GM12878 (cell line): ENCODE data around the gene NACAD. TPM values are rescaled to one million over a fixed set of nuclear protein-coding genes. Genes with fewer than 3 reads are reported as not detected.

Experiments used
- ATAC-seq: fragments of 200-7000 bp; cut with Tn5 transposase; 3 replicates; pipeline ENCODE4 v1.9.1; 2020; ENCODE audit warnings: mild to moderate bottlenecking, moderate library complexity
- BruUV-seq: library from RNA; stranded (reverse); fragments of 400-500 nt; replicated peaks from 2 replicates; lab custom pipeline; 2021; lab: Mats Ljungman, UMichigan
- CTCF ChIA-PET: fragments of 300-600 bp; sonication (Branson Sonifier 250); formaldehyde crosslinking; extraction: SDS; loops from one replicate; lab custom pipeline; 2021; ENCODE audit warnings: inconsistent platforms; lab: Yijun Ruan, JAX
- POLR2A ChIA-PET: fragments of 350-600 bp; formaldehyde crosslinking; extraction: SDS; loops from one replicate; lab custom pipeline; 2021; ENCODE audit warnings: inconsistent platforms; lab: Charles Lee
- RAD21 ChIA-PET: fragments of 300-600 bp; sonication (Branson Sonifier 250); formaldehyde crosslinking; loops from one replicate; lab custom pipeline; 2023; ENCODE audit warnings: antibody characterized with exemption; ENCODE audit not compliant: unreplicated experiment; lab: Charles Lee
- SMC1A ChIA-PET: fragments of 300-600 bp; sonication (Branson Sonifier 250); formaldehyde crosslinking; loops from one replicate; lab custom pipeline; 2023; ENCODE audit not compliant: unreplicated experiment, uncharacterized antibody; lab: Charles Lee
- DNase-seq: peaks from one replicate; pipeline ENCODE4 v3.0.0-alpha.2; 2011; ENCODE audit warnings: low read depth, low spot score
- FAIRE-seq: peaks from 3 replicates; lab custom pipeline; 2011; peaks lifted over from hg19 to GRCh38; lab: Jason Lieb, UNC
- H2AFZ ChIP-seq: 2 replicates; pipeline ENCODE4 v1.6.0; 2011; ENCODE audit warnings: low read depth, low read length, control low read depth; ENCODE audit not compliant: control insufficient read depth
- H3K27ac ChIP-seq: 2 replicates; pipeline ENCODE4 v1.5.1; 2011; ENCODE audit warnings: control low read depth; ENCODE audit not compliant: control insufficient read depth, insufficient read depth
- H3K27me3 ChIP-seq, 2 experiments: replicated peaks in 1 of 2; 2 replicates each; pipeline versions ENCODE4 v1.6.0 to v1.6.1; 2011; ENCODE audit warnings: low read length in 1 of 2; ENCODE audit not compliant: control insufficient read depth in 2 of 2, insufficient read depth in 2 of 2
- H3K36me3 ChIP-seq, 2 experiments: 2 replicates each; pipeline ENCODE4 v1.5.1; 2011; ENCODE audit warnings: low read length in 1 of 2; ENCODE audit not compliant: control insufficient read depth in 2 of 2, insufficient read depth in 2 of 2
- H3K4me1 ChIP-seq: 2 replicates; pipeline ENCODE4 v1.6.1; 2011; ENCODE audit warnings: mild to moderate bottlenecking, low read length, moderate library complexity, mixed read lengths; ENCODE audit not compliant: control insufficient read depth, insufficient read depth
- H3K4me2 ChIP-seq: 2 replicates; pipeline ENCODE4 v1.6.0; 2011; ENCODE audit warnings: control low read depth; ENCODE audit not compliant: control insufficient read depth, insufficient read depth
- H3K4me3 ChIP-seq: fragments of 200-600 bp; sonication (generic); 2 replicates; pipeline ENCODE4 v1.5.1; 2016
- H3K79me2 ChIP-seq: 2 replicates; pipeline ENCODE4 v1.6.0; 2011; ENCODE audit warnings: low read length; ENCODE audit not compliant: control insufficient read depth, insufficient read depth
- H3K9ac ChIP-seq: 2 replicates; pipeline ENCODE4 v1.8.0; 2011; ENCODE audit warnings: low read length, control low read depth, mixed read lengths; ENCODE audit not compliant: control insufficient read depth, insufficient read depth
- H3K9me3 ChIP-seq: replicated peaks from 3 replicates; pipeline ENCODE4 v1.5.1; 2011; ENCODE audit warnings: mild to moderate bottlenecking, low read length; ENCODE audit not compliant: control insufficient read depth, insufficient read depth
- H4K20me1 ChIP-seq: 2 replicates; pipeline ENCODE4 v1.6.0; 2011; ENCODE audit not compliant: control insufficient read depth, insufficient read depth
- ASH2L ChIP-seq: fragments of 300-600, 200-600 bp; sonication (generic); IDR thresholded peaks from 2 replicates; pipeline ENCODE4 v1.6.1; 2017; ENCODE audit warnings: low read depth, mild to moderate bottlenecking, borderline replicate concordance
- CREB1 ChIP-seq: IDR thresholded peaks from 2 replicates; pipeline ENCODE4 v1.6.1; 2012; ENCODE audit warnings: low read depth, mild to moderate bottlenecking, inconsistent platforms
- FOXM1 ChIP-seq: IDR thresholded peaks from 2 replicates; pipeline ENCODE4 v1.6.1; 2012; ENCODE audit warnings: low read depth, mild to moderate bottlenecking, inconsistent platforms, low read length, moderate library complexity
- NBN ChIP-seq: fragments of 450-650 bp; IDR thresholded peaks from 2 replicates; pipeline ENCODE4 v1.6.1; 2016
- NFIC ChIP-seq: IDR thresholded peaks from 2 replicates; pipeline ENCODE4 v1.6.1; 2012; ENCODE audit warnings: low read depth, mild to moderate bottlenecking, inconsistent platforms, low read length, moderate library complexity
- NFYB ChIP-seq: IDR thresholded peaks from 2 replicates; pipeline ENCODE4 v1.6.1; 2011; ENCODE audit warnings: low read depth, mild to moderate bottlenecking, low read length, improper control_type of control experiment, moderate library complexity; ENCODE audit not compliant: insufficient read depth
- POU2F2 ChIP-seq: IDR thresholded peaks from 3 replicates; pipeline ENCODE4 v1.6.1; 2011; ENCODE audit warnings: low read depth, mild to moderate bottlenecking, low read length, borderline replicate concordance
- RAD51 ChIP-seq: fragments of 450-650 bp; IDR thresholded peaks from 2 replicates; pipeline ENCODE4 v1.6.1; 2016; ENCODE audit warnings: moderate library complexity, mild to moderate bottlenecking, inconsistent platforms
- RFX5 ChIP-seq: IDR thresholded peaks from 2 replicates; pipeline ENCODE4 v1.6.1; 2011; ENCODE audit warnings: low read depth, low read length, improper control_type of control experiment
- SRF ChIP-seq, 2 experiments: IDR thresholded peaks; 2 replicates each; pipeline ENCODE4 v1.6.1; 2011; ENCODE audit warnings: low read depth in 2 of 2, low read length in 2 of 2, mild to moderate bottlenecking in 1 of 2, moderate library complexity in 1 of 2
- TARDBP ChIP-seq: IDR thresholded peaks from 2 replicates; pipeline ENCODE4 v1.6.1; 2016; ENCODE audit warnings: borderline replicate concordance
- YBX1 ChIP-seq: fragments of 450-650 bp; IDR thresholded peaks from 2 replicates; pipeline ENCODE4 v1.6.1; 2016; ENCODE audit warnings: antibody characterized with exemption
- ZNF207 ChIP-seq: fragments of 450-650 bp; IDR thresholded peaks from 2 replicates; pipeline ENCODE4 v1.6.1; 2014; ENCODE audit warnings: antibody characterized with exemption, mild to moderate bottlenecking, borderline replicate concordance
- ZZZ3 ChIP-seq: IDR thresholded peaks from 2 replicates; pipeline ENCODE4 v1.6.1; 2011; ENCODE audit warnings: low read depth; ENCODE audit not compliant: control insufficient read depth, insufficient read length
- WGBS: methylation state at CpG from one replicate; pipeline ENCODE4 v1.1.6; 2016; ENCODE audit warnings: low lambda C conversion rate; ENCODE audit not compliant: insufficient replicate concordance, insufficient coverage; ENCODE audit errors: missing lambda C conversion rate; 5-methylcytosine and 5-hydroxymethylcytosine counted together
- in situ Hi-C: fragments of 300-500 bp; cut with MboI; formaldehyde crosslinking; loops from 9 replicates; pipeline ENCODE4 v1.14.3; 2018; ENCODE audit warnings: mixed read lengths
- intact Hi-C: fragments of 100-400 bp; cut with micrococcal nuclease; formaldehyde crosslinking; loops from one replicate; pipeline ENCODE4 v1.14.2; 2022; ENCODE audit not compliant: unreplicated experiment
- polyA plus RNA-seq, 11 experiments: library from polyadenylated mRNA; depleted of rRNA in 4 of 11; unstranded in 6 of 11; stranded (reverse) in 5 of 11; fragments of >200 nt; fragmentation: Nextera tagmentation in 4 of 11; fragmentation: Illumina TruSeq in 1 of 11; extraction: Ambion mirVana in 4 of 11; extraction: Trizol in 1 of 11; gene quantifications; 1 replicate in 1 of 11; 2 replicates in 10 of 11; pipeline versions ENCODE4 v1.2.1 to v1.2.3, GENCODE V29; 2011 to 2016; ENCODE audit warnings: inconsistent platforms in 2 of 11, missing spikeins in 2 of 11, low read depth in 1 of 11
- total RNA-seq, 4 experiments: library from RNA; depleted of rRNA in 3 of 4; stranded (reverse); fragments of >200 nt in 3 of 4; fragmentation: Illumina TruSeq in 1 of 4; extraction: Trizol in 1 of 4; gene quantifications; 2 replicates each; pipeline versions ENCODE4 v1.2.1 to v1.2.3, GENCODE V29; 2013 to 2021
- TF ChIP-seq, protein P1 (sequence below): fragments of 450-650 bp; formaldehyde crosslinking; IDR thresholded peaks from 2 replicates; pipeline ENCODE4 v1.5.0; 2022; ENCODE audit warnings: mild to moderate bottlenecking, missing genetic modification characterization

NACAD gene
- total and polyA plus RNA-seq, 10 of the 15 experiments (the other 5 are each of a cell fraction or from before 2014, with no cell fraction given): not detected

DNA sequence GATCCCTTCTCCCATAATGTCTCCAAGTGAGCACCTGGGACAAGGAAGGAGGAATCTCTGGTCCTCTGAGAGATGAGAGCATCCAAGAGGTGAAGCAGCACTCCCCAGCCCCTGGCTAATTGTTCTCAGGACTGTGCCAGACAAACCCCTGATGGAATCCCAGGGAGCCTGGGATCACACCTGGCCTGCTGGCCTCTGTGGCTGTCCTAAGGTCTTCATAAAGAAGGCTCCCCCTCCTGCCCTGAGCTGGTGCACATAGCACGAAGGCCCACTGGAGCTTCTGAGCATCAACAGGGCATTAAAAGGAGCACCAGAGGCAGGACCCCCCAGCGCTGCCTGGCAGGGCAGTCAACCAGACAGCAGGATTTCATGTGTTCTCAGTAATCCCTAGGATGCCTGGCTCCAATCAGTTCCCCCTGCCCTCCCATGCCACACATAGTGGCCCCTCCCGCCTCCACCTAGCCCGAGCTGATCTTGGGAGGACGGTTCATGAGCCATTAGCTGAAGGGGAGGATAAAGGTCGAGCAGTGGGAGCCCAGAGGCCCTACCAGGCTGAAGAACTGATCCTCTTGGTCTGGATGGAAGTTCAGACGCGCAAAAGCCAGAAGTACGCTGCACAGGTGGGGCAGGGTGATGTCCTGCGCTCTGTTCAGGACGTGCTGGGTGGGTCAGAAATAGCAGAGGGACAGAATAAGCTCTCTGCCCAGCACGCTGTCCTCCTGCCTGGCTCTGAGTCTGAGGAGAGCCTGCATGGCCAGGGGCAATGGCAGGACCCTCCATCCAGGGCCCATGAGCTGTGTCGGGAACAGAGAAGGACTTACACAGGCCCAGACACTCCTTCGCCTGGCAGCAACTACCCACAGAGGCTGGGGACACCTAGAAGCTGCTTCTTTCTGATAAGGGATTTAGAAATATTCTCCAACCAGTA, 14.3 kb upstream of the NACAD start:
- TF ChIP-seq ZZZ3: no peak
- TF ChIP-seq NFYB: no peak
- Histone ChIP-seq H3K36me3 (peaks cover 49 to 57% of the 10 kb centered on the region in 2 experiments), H4K20me1 (peaks cover 6% of the 10 kb centered on the region; the same call in 1 of the 2 replicates), H3K79me2 (peaks cover 17% of the 10 kb centered on the region), H3K4me1 (no peaks in the 10 kb centered on the region), H3K9ac (no peak overlapping the region), H3K4me2 (no peak overlapping the region), H3K4me3 (no peak overlapping the region), H3K27me3 (no peaks in the 10 kb centered on the region), H3K27ac (no peak overlapping the region), H3K9me3 (no peaks in the 10 kb centered on the region), H2AFZ (no peak overlapping the region)
- SMC1A ChIA-PET: no interaction called here
- no TSS peak for BruUV-seq
- 85% methylated on average over 12 of the region's 14 CpGs for WGBS
- CTCF ChIA-PET: no interaction called here
- RAD21 ChIA-PET: no interaction called here
- in situ Hi-C loops: no loop called here
- no peak for DNase-seq
- ATAC-seq: no peak
- POLR2A ChIA-PET: no interaction called here
- FAIRE-seq: no peak
- intact Hi-C loops: no loop called here

DNA sequence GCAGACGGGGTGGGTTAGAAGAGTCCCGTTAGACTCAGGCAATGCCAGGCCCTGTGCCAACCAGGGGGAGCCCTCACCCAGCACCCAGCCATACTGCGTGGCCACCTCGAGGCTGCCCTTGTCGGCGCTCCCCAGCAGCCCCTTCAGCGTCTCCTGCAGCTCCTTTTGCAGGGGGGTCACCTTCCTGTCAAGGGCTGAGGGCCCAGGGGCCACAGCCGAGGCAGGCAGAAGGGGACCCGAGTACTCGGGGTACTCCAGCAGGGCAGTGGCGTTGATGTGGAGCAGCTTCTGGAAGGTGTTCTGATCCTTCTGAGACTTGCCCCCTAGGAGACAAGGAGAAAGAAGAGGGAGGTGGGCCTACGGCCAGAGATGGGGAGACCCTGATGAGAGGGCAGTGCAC, 13.0 kb upstream of the NACAD start:
- POLR2A ChIA-PET: no interaction called here
- no peak overlapping the region for H3K9ac ChIP-seq
- DNase-seq (no peak), FAIRE-seq (no peak), ATAC-seq (no peak)
- RAD21 ChIA-PET: no interaction called here
- BruUV-seq: no TSS peak
- in situ Hi-C loops: no loop called here
- no peaks in the 10 kb centered on the region for H3K4me1 ChIP-seq
- no peak overlapping the region for H2AFZ ChIP-seq
- no peak overlapping the region for H3K4me3 ChIP-seq
- no peak overlapping the region for H3K27ac ChIP-seq
- no peaks in the 10 kb centered on the region for H3K9me3 ChIP-seq
- intact Hi-C loops: no loop called here
- H3K27me3 ChIP-seq: no peaks in the 10 kb centered on the region
- peaks cover 44 to 51% of the 10 kb centered on the region in 2 experiments for H3K36me3 ChIP-seq
- H3K4me2 ChIP-seq: no peak overlapping the region
- SMC1A ChIA-PET: no interaction called here
- H3K79me2 ChIP-seq: peaks cover 5% of the 10 kb centered on the region
- CTCF ChIA-PET: no interaction called here
- WGBS: 96% methylated on average over 12 of the region's 12 CpGs
- peaks cover 3% of the 10 kb centered on the region; the same call in 1 of the 2 replicates for H4K20me1 ChIP-seq
- TF ChIP-seq RAD51 (no peak), POU2F2 (no peak), NFIC (no peak), ASH2L (no peak), YBX1 (no peak), ZNF207 (no peak), CREB1 (no peak), FOXM1 (no peak), SRF (IDR thresholded peaks at IDR 0.05; ENCODE audit: low read depth in 2 of 2, low read length in 2 of 2) (no peak), NBN (no peak), RFX5 (no peak), TARDBP (no peak)
- TF ChIP-seq, protein P1, sequence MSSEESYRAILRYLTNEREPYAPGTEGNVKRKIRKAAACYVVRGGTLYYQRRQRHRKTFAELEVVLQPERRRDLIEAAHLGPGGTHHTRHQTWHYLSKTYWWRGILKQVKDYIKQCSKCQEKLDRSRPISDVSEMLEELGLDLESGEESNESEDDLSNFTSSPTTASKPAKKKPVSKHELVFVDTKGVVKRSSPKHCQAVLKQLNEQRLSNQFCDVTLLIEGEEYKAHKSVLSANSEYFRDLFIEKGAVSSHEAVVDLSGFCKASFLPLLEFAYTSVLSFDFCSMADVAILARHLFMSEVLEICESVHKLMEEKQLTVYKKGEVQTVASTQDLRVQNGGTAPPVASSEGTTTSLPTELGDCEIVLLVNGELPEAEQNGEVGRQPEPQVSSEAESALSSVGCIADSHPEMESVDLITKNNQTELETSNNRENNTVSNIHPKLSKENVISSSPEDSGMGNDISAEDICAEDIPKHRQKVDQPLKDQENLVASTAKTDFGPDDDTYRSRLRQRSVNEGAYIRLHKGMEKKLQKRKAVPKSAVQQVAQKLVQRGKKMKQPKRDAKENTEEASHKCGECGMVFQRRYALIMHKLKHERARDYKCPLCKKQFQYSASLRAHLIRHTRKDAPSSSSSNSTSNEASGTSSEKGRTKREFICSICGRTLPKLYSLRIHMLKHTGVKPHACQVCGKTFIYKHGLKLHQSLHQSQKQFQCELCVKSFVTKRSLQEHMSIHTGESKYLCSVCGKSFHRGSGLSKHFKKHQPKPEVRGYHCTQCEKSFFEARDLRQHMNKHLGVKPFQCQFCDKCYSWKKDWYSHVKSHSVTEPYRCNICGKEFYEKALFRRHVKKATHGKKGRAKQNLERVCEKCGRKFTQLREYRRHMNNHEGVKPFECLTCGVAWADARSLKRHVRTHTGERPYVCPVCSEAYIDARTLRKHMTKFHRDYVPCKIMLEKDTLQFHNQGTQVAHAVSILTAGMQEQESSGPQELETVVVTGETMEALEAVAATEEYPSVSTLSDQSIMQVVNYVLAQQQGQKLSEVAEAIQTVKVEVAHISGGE: no peak
